DOHH2 (cell line): ENCODE results near the gene GMPR2.

Experiments used
- CTCF ChIP-seq: fragments of 200-600 bp; sonication (generic); IDR thresholded peaks from one replicate; pipeline ENCODE4 v1.5.1; 2014; ENCODE audit warnings: antibody characterized with exemption, mild to moderate bottlenecking, low read depth, low read length; ENCODE audit not compliant: poor library complexity, severe bottlenecking
- EZH2phosphoT487 ChIP-seq: fragments of 200-600 bp; sonication (generic); IDR thresholded peaks from 2 replicates; pipeline ENCODE4 v1.6.1; 2017; ENCODE audit warnings: borderline replicate concordance, mild to moderate bottlenecking, antibody characterized with exemption, low read length, moderate library complexity, mixed read lengths

DNA sequence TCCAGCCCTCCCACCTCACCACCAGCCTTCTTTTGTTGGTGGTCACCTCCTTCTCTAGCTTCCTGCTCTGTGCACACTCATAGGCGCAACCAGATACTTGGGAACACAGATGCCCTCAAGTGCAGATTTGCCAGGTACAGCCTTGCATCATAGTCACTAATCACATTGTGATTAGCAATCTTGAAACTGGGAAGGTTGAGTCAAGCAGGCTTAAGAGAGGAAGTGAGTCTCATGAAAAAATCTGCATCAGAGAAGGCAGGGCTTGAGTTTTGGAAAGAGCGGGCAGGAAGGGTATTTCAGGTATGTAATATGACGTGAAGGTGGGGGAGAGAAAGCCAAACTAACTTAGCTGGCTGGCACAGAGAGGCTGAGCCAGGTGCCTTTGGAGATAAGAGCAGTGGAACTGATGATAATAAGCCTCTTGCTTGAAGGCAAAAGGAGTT is 41.4 kb downstream of the GMPR2 start:
- TF ChIP-seq CTCF (no peak), EZH2phosphoT487 (no peak)
